ENCODE measurements around the gene MIER3. TPM values are rescaled to one million over a fixed set of nuclear protein-coding genes. Genes with fewer than 3 reads are reported as not detected.

MIER3 gene
- total and polyA plus RNA-seq, 9 of the 15 experiments (the other 6 are each of a cell fraction or from before 2014, with no cell fraction given), result 4.1 to 29.3 (median 13.0) TPM

- no peak overlapping the region for H3K4me3 ChIP-seq
Observed at GRCh38 chr5:56989676-56990075, 37.8 kb upstream of the MIER3 start.

More at GRCh38 chr5:56989676-56990075, 37.8 kb upstream of the MIER3 start:
- BruUV-seq (replicated peaks), result no TSS peak
- H3K36me3 ChIP-seq (ENCODE audit: control insufficient read depth, insufficient read depth, low read length), result no peaks in the 10 kb centered on the region
- H3K9me1 ChIP-seq (ENCODE audit: control insufficient read depth, insufficient read depth, low read length), result no peaks in the 10 kb centered on the region
- H2AFZ ChIP-seq (ENCODE audit: low read depth, low read length), result no peak overlapping the region
- in situ Hi-C loops (cut with MboI) (no loop called here), intact Hi-C loops (cut with micrococcal nuclease) (loop anchor here (10.0 kb wide), 2 partner anchors 85 to 145 kb away; partner anchors contain the start of gene SETD9)
- H3K4me2 ChIP-seq (ENCODE audit: insufficient read depth, low read length), result no peak overlapping the region
- POLR2A ChIA-PET, result interaction anchor here (1.0 kb wide), 1 partner anchor 48 kb away, joined by 3 read pairs; no protein-coding TSS in a partner anchor
- H3K79me2 ChIP-seq (ENCODE audit: control insufficient read depth, insufficient read depth, low read length), result no peaks in the 10 kb centered on the region
- H3K4me1 ChIP-seq (replicated peaks in 1 of 2; ENCODE audit: control insufficient read depth in 2 of 2, insufficient read depth in 2 of 2, low read length in 2 of 2), result no peaks in the 10 kb centered on the region
- H4K20me1 ChIP-seq (replicated peaks; ENCODE audit: control insufficient read depth, insufficient read depth, low read length), result no peaks in the 10 kb centered on the region
- H3K9me3 ChIP-seq (replicated peaks; ENCODE audit: control insufficient read depth, insufficient read depth, low read depth, low read length), result no peaks in the 10 kb centered on the region
- TF ChIP-seq TAF1 (IDR thresholded peaks at IDR 0.05; ENCODE audit: control insufficient read depth, extremely low read depth, insufficient read depth, low read length, severe bottlenecking), result no peak
- no peak for TF ChIP-seq MAFG (tag; conservative IDR thresholded peaks at IDR 0.05)
- no peak for TF ChIP-seq MGA (IDR thresholded peaks at IDR 0.05)
- no peak for TF ChIP-seq KDM2B (CRISPR knock-in tag; IDR thresholded peaks at IDR 0.05)
- TF ChIP-seq NR3C1 (CRISPR knock-in tag; IDR thresholded peaks at IDR 0.05), result no peak
- peaks cover 16 to 20% of the 10 kb centered on the region in 2 experiments; a peak in 3 of 5 replicates for H3K27me3 ChIP-seq (ENCODE audit: control insufficient read depth in 2 of 2, insufficient read depth in 2 of 2, low read length in 2 of 2)
- no peak overlapping the region for H3K9ac ChIP-seq (ENCODE audit: insufficient read depth in 1 of 2, low read depth in 2 of 2, low read length in 2 of 2)
- CTCF ChIA-PET (ENCODE audit: low intra/inter-chr PET ratio), result no interaction called here
- DNase-seq (ENCODE audit: extremely low read depth in 1 of 4, low spot score in 3 of 4) (no peak), ATAC-seq (no peak), FAIRE-seq (no peak)
- 0% methylated on average over 2 of the region's 2 CpGs for WGBS (ENCODE audit: insufficient coverage, low coverage, missing lambda C conversion rate)
- no peak overlapping the region for H3K27ac ChIP-seq (ENCODE audit: extremely low read depth, low read depth, low read length)
